GM12875 (cell line): Measurements from ENCODE around the gene HPCAL1.

ENCODE experiments used
- H3K4me3 ChIP-seq: one replicate; pipeline ENCODE4 v1.5.1; 2011; ENCODE audit warnings: low read depth, low read length, control low read depth
- CTCF ChIP-seq: IDR thresholded peaks from 2 replicates; pipeline ENCODE4 v1.5.1; 2011; ENCODE audit warnings: low read depth, mild to moderate bottlenecking, control low read depth, inconsistent platforms, low read length, moderate library complexity, borderline replicate concordance; ENCODE audit not compliant: insufficient read depth

The HPCAL1 gene

GRCh38 chr2:10274983-10275802 lies 27.5 kb upstream of the HPCAL1 start:
- H3K4me3 ChIP-seq = no peak overlapping the region
- TF ChIP-seq CTCF = no peak

- no peak for TF ChIP-seq CTCF
These were observed 26.0 kb upstream of the HPCAL1 start for GRCh38 chr2:10276481-10277292.

GRCh38 chr2:10277293-10278028 lies 25.2 kb upstream of the HPCAL1 start:
- no peak for TF ChIP-seq CTCF

More at GRCh38 chr2:10276481-10277292, 26.0 kb upstream of the HPCAL1 start:
- H3K4me3 ChIP-seq = no peak overlapping the region

GRCh38 chr2:10278029-10278762 lies 24.5 kb upstream of the HPCAL1 start:
- no peak overlapping the region for H3K4me3 ChIP-seq
- TF ChIP-seq CTCF = no peak

More at GRCh38 chr2:10277293-10278028, 25.2 kb upstream of the HPCAL1 start:
- H3K4me3 ChIP-seq = no peak overlapping the region

- no peak for TF ChIP-seq CTCF
- no peak overlapping the region for H3K4me3 ChIP-seq
These were observed 23.8 kb upstream of the HPCAL1 start for GRCh38 chr2:10278763-10279471.

GRCh38 chr2:10279472-10279870 lies 23.2 kb upstream of the HPCAL1 start:
- TF ChIP-seq CTCF = no peak
- no peak overlapping the region for H3K4me3 ChIP-seq
